GM18861 (cell line): ENCODE measurements around the gene TOM1L2.

Source experiments
- ATAC-seq: cut with Tn5 transposase; IDR thresholded peaks from one replicate; pipeline ENCODE4 v1.9.1; 2021; ENCODE audit not compliant: unreplicated experiment

TOM1L2 gene

GRCh38 chr17:17795296-17795695 lies 176.9 kb downstream of the TOM1L2 start:
- no peak for ATAC-seq

- no peak for ATAC-seq
Observed at GRCh38 chr17:17794382-17794781, 177.8 kb downstream of the TOM1L2 start.
